Measurements from ENCODE around the gene FER. TPM values are rescaled to one million over a fixed set of nuclear protein-coding genes. Genes with fewer than 3 reads are reported as not detected.

FER gene
- total and polyA plus RNA-seq, 2 of the 13 experiments (the other 11 are each of a cell fraction or from before 2014, with no cell fraction given), result 7.9 to 29.0 TPM

- peak; percentile 84; the same call in 1 of the 2 replicates for TF ChIP-seq THAP9 (CRISPR knock-in tag; IDR thresholded peaks at IDR 0.05; ENCODE audit: borderline replicate concordance)
- TF ChIP-seq THRA (CRISPR knock-in tag; IDR thresholded peaks at IDR 0.05; ENCODE audit: borderline replicate concordance), result peak; percentile 49
- TF ChIP-seq ZNF263 (CRISPR knock-in tag; IDR thresholded peaks at IDR 0.05), result peak; percentile 49; the same call in 1 of the 2 replicates
- TF ChIP-seq RFX5 (IDR thresholded peaks at IDR 0.05; ENCODE audit: low read depth, low read length), result peak; percentile 70
- TF ChIP-seq ZNF615 (CRISPR knock-in tag; IDR thresholded peaks at IDR 0.05; ENCODE audit: borderline replicate concordance), result no peak
- no peak for TF ChIP-seq TIGD3 (CRISPR knock-in tag; IDR thresholded peaks at IDR 0.05; ENCODE audit: borderline replicate concordance)
- peak; percentile 45; the same call in 1 of the 2 replicates for TF ChIP-seq ELF1 (CRISPR knock-in tag; IDR thresholded peaks at IDR 0.05)
- peak; percentile 86 for TF ChIP-seq SRSF1 (optimal IDR thresholded peaks at IDR 0.05; ENCODE audit: low read depth, low read length)
- no peak; the same call in 1 of the 2 replicates for TF ChIP-seq ZNF777 (CRISPR knock-in tag; IDR thresholded peaks at IDR 0.05)
- no peak for TF ChIP-seq HMG20B (CRISPR knock-in tag; conservative IDR thresholded peaks at IDR 0.05)
- TF ChIP-seq RAD21 (CRISPR knock-in tag; IDR thresholded peaks at IDR 0.05), result peak; percentile 50; the same call in 1 of the 2 replicates
- peak; percentile 99 for TF ChIP-seq PHF8 (CRISPR knock-in tag; IDR thresholded peaks at IDR 0.05)
- 0 out of 2 replicates have a peak, but pooled peaks have one; percentile 75 for TF ChIP-seq ZNF292 (CRISPR knock-in tag; IDR thresholded peaks at IDR 0.05; ENCODE audit: borderline replicate concordance, low read depth)
- no peak for TF ChIP-seq HOXA7 (CRISPR knock-in tag; IDR thresholded peaks at IDR 0.05)
- TF ChIP-seq POLR2G (IDR thresholded peaks at IDR 0.05; ENCODE audit: low read depth, low read length), result peak; percentile 98
- 0 out of 2 replicates have a peak, but pooled peaks have one; percentile 11 for TF ChIP-seq FOSL2 (CRISPR knock-in tag; IDR thresholded peaks at IDR 0.05)
- peak; percentile 89; the same call in 1 of the 2 replicates for TF ChIP-seq ZNF337 (CRISPR knock-in tag; IDR thresholded peaks at IDR 0.05; ENCODE audit: borderline replicate concordance, low read depth)
- TF ChIP-seq ZNF790 (CRISPR knock-in tag; IDR thresholded peaks at IDR 0.05; ENCODE audit: borderline replicate concordance), result no peak; the same call in 1 of the 2 replicates
- TF ChIP-seq KLF12 (CRISPR knock-in tag; IDR thresholded peaks at IDR 0.05; ENCODE audit: borderline replicate concordance), result peak; percentile 54
- peak; percentile 50; the same call in 1 of the 2 replicates for TF ChIP-seq ZNF816 (CRISPR knock-in tag; IDR thresholded peaks at IDR 0.05; ENCODE audit: borderline replicate concordance)
- peak; percentile 90 for TF ChIP-seq MAZ (IDR thresholded peaks at IDR 0.05; ENCODE audit: borderline replicate concordance, low read depth, low read length)
- peak; percentile 87 for TF ChIP-seq MAZ (CRISPR knock-in tag; IDR thresholded peaks at IDR 0.05; ENCODE audit: low read depth)
- peak; percentile 94 for TF ChIP-seq ZNF33B (CRISPR knock-in tag; IDR thresholded peaks at IDR 0.05)
Measured at GRCh38 chr5:108748401-108749127, 867 bp downstream of the FER start (continued).

All from HepG2 (cell line).